ENCODE data around the gene PARD3.

GRCh38 chr10:34528320-34528719, 286.8 kb downstream of the PARD3 start:
- no peak for TF ChIP-seq CTCF (IDR thresholded peaks at IDR 0.05; ENCODE audit: borderline replicate concordance, extremely low read depth, low read length, poor library complexity, severe bottlenecking)
- TF ChIP-seq EZH2 (IDR thresholded peaks at IDR 0.05; ENCODE audit: borderline replicate concordance, low read depth, low read length, severe bottlenecking) = no peak
